Heart left ventricle (tissue), 16 donors: ENCODE results near the gene SRD5A3. TPM values are rescaled to one million over a fixed set of nuclear protein-coding genes. Genes with fewer than 3 reads are reported as not detected.

ENCODE experiments used
- ATAC-seq, 4 donors: fragments of 200-7000 bp; cut with Tn5 transposase; one replicate each; pipeline ENCODE4 v1.9.1; 2020 to 2022; ENCODE audit warnings: moderate library complexity in 4 of 4, mild to moderate bottlenecking in 3 of 4, moderate number of reproducible peaks in 1 of 4
- DNase-seq, 5 donors: peaks; one replicate each; pipeline ENCODE4 v3.0.0-alpha.2; 2020
- H3K27ac ChIP-seq, 12 donors: fragments of 200-600 bp; sonication (generic) in 4 of 12; one replicate each; pipeline versions ENCODE4 v1.5.0 to v1.8.0; 2016 to 2022; ENCODE audit warnings: mild to moderate bottlenecking in 2 of 12
- H3K27me3 ChIP-seq, 9 donors: fragments of 200-600 bp; sonication (generic) in 2 of 9; one replicate each; pipeline versions ENCODE4 v1.5.1 to v1.8.0; 2016 to 2022; ENCODE audit warnings: mild to moderate bottlenecking in 3 of 9
- H3K36me3 ChIP-seq, 9 donors: fragments of 200-600 bp; sonication (generic) in 2 of 9; one replicate each; pipeline versions ENCODE4 v1.5.0 to v1.8.0; 2018 to 2022; ENCODE audit warnings: mild to moderate bottlenecking in 2 of 9
- H3K4me1 ChIP-seq, 12 donors: fragments of 200-600 bp; sonication (generic) in 4 of 12; one replicate each; pipeline versions ENCODE4 v1.5.0 to v1.8.0; 2016 to 2022; ENCODE audit warnings: mild to moderate bottlenecking in 3 of 12
- H3K4me3 ChIP-seq, 12 donors: fragments of 200-600 bp; sonication (generic) in 4 of 12; one replicate each; pipeline versions ENCODE4 v1.5.0 to v1.8.0; 2017 to 2022; ENCODE audit warnings: mild to moderate bottlenecking in 9 of 12, moderate library complexity in 4 of 12
- H3K9me3 ChIP-seq, 12 donors: fragments of 200-600 bp; sonication (generic) in 4 of 12; one replicate each; pipeline versions ENCODE4 v1.5.0 to v1.8.0; 2016 to 2022; ENCODE audit warnings: mild to moderate bottlenecking in 1 of 12
- POLR2A ChIP-seq, 2 donors: fragments of 450-650 bp; IDR thresholded peaks; one replicate each; pipeline ENCODE4 v1.6.1; 2017; ENCODE audit warnings: antibody characterized with exemption in 2 of 2, mild to moderate bottlenecking in 2 of 2, moderate library complexity in 2 of 2
- WGBS, 4 donors: extraction: QIAGEN DNeasy Blood & Tissue Kit in 2 of 4; methylation state at CpG; one replicate each; pipeline versions ENCODE4 v1.1.5 to v1.1.7; 2013 to 2018; 5-methylcytosine and 5-hydroxymethylcytosine counted together
- intact Hi-C, 10 donors: fragments of 100-400 bp; cut with DNase I; formaldehyde crosslinking; loops; one replicate each; pipeline versions ENCODE4 v1.11.1 to v1.14.2; 2022
- polyA plus RNA-seq, 2 donors: library from polyadenylated mRNA; stranded (reverse); fragments of 200-250 nt; gene quantifications; one replicate each; pipeline ENCODE4 v1.2.3, GENCODE V29; 2013
- total RNA-seq, 9 donors: library from RNA; depleted of rRNA in 2 of 9; stranded (reverse); fragments of >200 nt in 2 of 9; fragmentation: NEBNext Ultra II Directional in 3 of 9; extraction: Animal tissue kit (Norgen Biotek cat#: 25700) in 3 of 9; gene quantifications; one replicate each; pipeline versions ENCODE4 v1.1.0 to v1.2.4, GENCODE V29; 2016 to 2023
- TF ChIP-seq, protein P1 (sequence below), 12 donors: fragments of 200-600 bp; sonication (generic) in 4 of 12; IDR thresholded peaks; one replicate each; pipeline versions ENCODE4 v1.5.0 to v1.8.0; 2018 to 2022; ENCODE audit warnings: antibody characterized with exemption in 12 of 12, mild to moderate bottlenecking in 5 of 12
- donor health status: ischemic (EF 13 %, LVEDD 7.1; RV severe dilation, severe dysfunction).
- donor health status: healthy with polysubstance abuse.
- donor health status: DM: no; HTN: yes; CAD: no.
- donor health status: DM: no; HTN: no; CAD: no.
- donor health status: ischemic (EF 25% LVEDD 6.9; RV normal size, moderate dysfunction).
- donor health status: ischemic (EF 25% LVEDD 5.7; RV mildly dilated, moderate dysfunction).
- donor health status: healthy.
- donor health status: DM: yes; HTN: yes; CAD: no.
- donor health status: ischemic (EF 35%, LVEDD 5.7; RV mildly dilated, moderate dysfunction).
- donor health status: nonischemic (EF 11% LVEDD 7.7; RV severe dilation, severe dysfunction).
- donor health status: DM: yes; HTN: yes; CAD: no.
- donor health status: PGD.
- donor health status: ischemic (EF 29% LVEDD 5.4; RV normal size, mild dysfunction).
- donor health status: nonischemic (EF 23%, LVEDD 6.1; RV moderate dilation, normal function).

The SRD5A3 gene
- total and polyA plus RNA-seq, 11 donors, result 4.5 to 16.8 (median 7.8) TPM

DNA sequence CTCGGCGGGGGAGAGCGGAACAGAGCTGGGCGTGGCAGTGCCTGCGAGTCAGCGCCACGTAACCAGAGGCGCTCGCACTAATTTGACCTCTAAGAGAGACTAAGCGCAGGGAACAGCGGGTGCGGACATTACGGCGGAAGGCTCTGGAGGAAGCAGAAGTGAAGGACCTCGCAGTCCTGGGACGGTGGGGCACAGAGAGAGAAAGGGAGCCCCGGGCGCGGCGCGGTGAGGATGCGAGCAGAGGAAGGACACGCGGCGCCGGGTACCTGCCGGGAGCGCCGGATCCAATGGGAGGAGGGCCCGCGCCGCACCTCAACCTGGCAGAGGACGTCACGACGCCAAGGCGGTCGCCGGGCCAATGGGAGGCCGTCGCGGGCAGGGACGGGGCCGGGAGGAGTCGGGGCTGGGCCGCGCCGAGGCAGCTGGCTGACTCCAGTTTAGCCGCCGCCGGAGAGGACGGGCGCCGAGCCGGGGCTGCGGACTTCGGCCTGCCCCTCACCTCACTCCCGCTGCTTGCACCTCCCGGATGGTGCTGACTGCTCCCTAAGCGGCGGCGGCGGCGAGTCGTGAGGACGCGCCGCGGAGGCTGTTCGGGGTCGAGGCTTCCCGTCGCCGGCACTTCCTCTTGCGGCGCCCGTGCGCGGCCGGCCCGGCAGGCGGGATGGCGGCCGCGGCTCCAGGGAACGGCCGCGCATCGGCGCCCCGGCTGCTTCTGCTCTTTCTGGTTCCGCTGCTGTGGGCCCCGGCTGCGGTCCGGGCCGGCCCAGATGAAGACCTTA is 49.7 kb downstream of the SRD5A3 start, which contains the start of gene TMEM165:
TMEM165 (plus strand) TSS at position 429 of the 779 bp plus-strand sequence; CDS start at position 662, 233 bp downstream.
- H3K27ac ChIP-seq, result peak within 1 kb of the TSS; percentile 96 to 100 (median 98)
- ATAC-seq, result peak; percentile 94 to 98 (median 98)
- intact Hi-C loops, result loop anchor here (1.0 to 10.0 kb wide), 8 partner anchors 48 to 613 kb away; partner anchors contain the start of genes SRD5A3 (in 10 of the 10) and CLOCK (in 3 of the 10)
- TF ChIP-seq, protein P1, sequence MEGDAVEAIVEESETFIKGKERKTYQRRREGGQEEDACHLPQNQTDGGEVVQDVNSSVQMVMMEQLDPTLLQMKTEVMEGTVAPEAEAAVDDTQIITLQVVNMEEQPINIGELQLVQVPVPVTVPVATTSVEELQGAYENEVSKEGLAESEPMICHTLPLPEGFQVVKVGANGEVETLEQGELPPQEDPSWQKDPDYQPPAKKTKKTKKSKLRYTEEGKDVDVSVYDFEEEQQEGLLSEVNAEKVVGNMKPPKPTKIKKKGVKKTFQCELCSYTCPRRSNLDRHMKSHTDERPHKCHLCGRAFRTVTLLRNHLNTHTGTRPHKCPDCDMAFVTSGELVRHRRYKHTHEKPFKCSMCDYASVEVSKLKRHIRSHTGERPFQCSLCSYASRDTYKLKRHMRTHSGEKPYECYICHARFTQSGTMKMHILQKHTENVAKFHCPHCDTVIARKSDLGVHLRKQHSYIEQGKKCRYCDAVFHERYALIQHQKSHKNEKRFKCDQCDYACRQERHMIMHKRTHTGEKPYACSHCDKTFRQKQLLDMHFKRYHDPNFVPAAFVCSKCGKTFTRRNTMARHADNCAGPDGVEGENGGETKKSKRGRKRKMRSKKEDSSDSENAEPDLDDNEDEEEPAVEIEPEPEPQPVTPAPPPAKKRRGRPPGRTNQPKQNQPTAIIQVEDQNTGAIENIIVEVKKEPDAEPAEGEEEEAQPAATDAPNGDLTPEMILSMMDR (IDR thresholded peaks at IDR 0.05), result peak in 1 of 12 donors; percentile 7
- TF ChIP-seq POLR2A (IDR thresholded peaks at IDR 0.05), result peak; percentile 68 to 97
- WGBS, 4 donors, result 0 to 1% (median 0%) methylated on average over 38 to 95 of the region's 95 CpGs
- H3K36me3 ChIP-seq, result peaks cover 0 to 17% (median 0%) of the 10 kb centered on the region in 9 donors
- H3K4me3 ChIP-seq, result peak within 1 kb of the TSS; percentile 63 to 100 (median 94)
- no peaks in the 10 kb centered on the region for H3K27me3 ChIP-seq
- peak; percentile 93 to 96 (median 93) for DNase-seq
- H3K9me3 ChIP-seq, result no peaks in the 10 kb centered on the region
- peaks cover 0 to 42% (median 33%) of the 10 kb centered on the region in 12 donors for H3K4me1 ChIP-seq

DNA sequence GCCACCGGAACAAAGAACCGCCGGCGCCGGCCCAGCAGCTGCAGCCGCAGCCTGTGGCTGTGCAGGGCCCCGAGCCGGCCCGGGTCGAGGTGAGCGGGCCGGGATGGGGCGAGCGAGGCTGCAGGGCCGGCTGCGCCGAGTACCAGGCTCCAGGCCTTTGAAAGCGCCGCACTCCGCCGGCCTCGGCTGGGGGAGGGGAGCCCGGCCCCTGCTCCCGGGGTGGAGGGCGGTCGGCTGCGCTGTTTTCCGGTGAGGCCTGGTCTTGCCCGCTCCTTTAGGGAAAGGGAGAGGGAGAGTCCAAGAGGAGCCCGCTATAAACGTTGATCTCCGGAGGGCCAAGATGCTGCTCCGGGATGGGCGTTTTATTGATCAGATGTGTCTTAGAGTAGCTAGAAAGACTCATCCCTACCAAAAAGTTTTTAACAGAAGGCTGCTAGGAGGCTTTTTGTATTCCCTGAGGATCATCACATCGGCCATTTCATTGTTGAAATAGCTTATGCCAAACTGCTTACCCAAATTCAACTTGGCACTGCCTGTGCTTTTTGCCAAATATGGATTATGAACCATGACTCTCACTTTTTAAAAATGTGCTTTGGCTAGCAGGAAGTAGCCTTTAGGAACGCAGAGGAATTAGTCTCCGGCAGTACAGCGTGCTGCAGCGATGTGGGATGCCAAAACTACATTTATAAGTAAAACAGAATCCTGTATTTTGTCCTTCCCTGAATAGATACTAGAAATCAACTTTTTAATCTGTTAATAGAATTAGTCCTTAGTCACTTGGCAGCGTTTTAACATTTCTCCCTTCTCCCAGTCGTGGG is 50.5 kb downstream of the SRD5A3 start:
- WGBS, 4 donors, result 0 to 1% (median 0%) methylated on average over 37 to 41 of the region's 41 CpGs
- ATAC-seq (peak; percentile 12 to 67 (median 56)), DNase-seq (peak; percentile 63 to 83 (median 68))
- peaks cover 0 to 25% (median 2%) of the 10 kb centered on the region in 9 donors for H3K36me3 ChIP-seq
- no peaks in the 10 kb centered on the region for H3K9me3 ChIP-seq
- intact Hi-C loops, result loop anchor here in 9 of 10 donors (2.0 to 10.0 kb wide), 7 partner anchors 49 to 614 kb away; partner anchors contain the start of genes SRD5A3 (in 7 of the 9) and CLOCK (in 3 of the 9)
- peak overlapping the region; percentile 63 to 100 (median 94) for H3K4me3 ChIP-seq
- no peaks in the 10 kb centered on the region for H3K27me3 ChIP-seq
- H3K4me1 ChIP-seq, result peaks cover 0 to 50% (median 35%) of the 10 kb centered on the region in 12 donors
- H3K27ac ChIP-seq, result peak overlapping the region; percentile 96 to 100 (median 98)
- TF ChIP-seq POLR2A (IDR thresholded peaks at IDR 0.05), result no peak
- TF ChIP-seq, protein P1 (IDR thresholded peaks at IDR 0.05), result no peak

DNA sequence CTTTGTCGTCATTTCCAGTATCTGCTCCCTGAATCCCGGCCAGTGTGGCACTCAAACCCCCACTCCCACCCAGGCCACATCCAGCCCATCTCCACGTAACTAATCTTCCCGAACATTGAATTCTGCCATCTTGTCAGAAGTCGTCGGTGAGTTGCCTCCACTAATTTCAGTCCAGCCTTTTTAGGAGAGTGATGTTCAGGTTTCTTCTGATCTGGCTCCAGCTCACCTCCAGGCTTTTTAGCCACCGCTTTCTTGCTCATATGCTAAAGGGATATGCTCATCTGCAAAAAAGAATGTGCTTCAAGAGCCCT is 51.0 kb downstream of the SRD5A3 start:
- intact Hi-C loops, result loop anchor here in 9 of 10 donors (2.0 to 10.0 kb wide), 7 partner anchors 50 to 615 kb away; partner anchors contain the start of genes SRD5A3 (in 7 of the 9) and CLOCK (in 3 of the 9)
- Histone ChIP-seq H3K27me3 (no peaks in the 10 kb centered on the region), H3K4me3 (peak overlapping the region; percentile 63 to 100 (median 94)), H3K27ac (peak overlapping the region; percentile 96 to 100 (median 98)), H3K36me3 (peaks cover 0 to 30% (median 5%) of the 10 kb centered on the region in 9 donors), H3K9me3 (no peaks in the 10 kb centered on the region), H3K4me1 (peaks cover 0 to 53% (median 35%) of the 10 kb centered on the region in 12 donors)
- no peak for ATAC-seq
- TF ChIP-seq, protein P1 (IDR thresholded peaks at IDR 0.05), result no peak
- no peak for TF ChIP-seq POLR2A (IDR thresholded peaks at IDR 0.05)
- 6 to 16% (median 9%) methylated on average over 7 of the region's 7 CpGs for WGBS, 4 donors
- peak in 1 of 5 donors; percentile 17 for DNase-seq
